NCI-H2107 (cell line): ENCODE data around the gene ITGA8.
"Not testable (repeated sequence)": the region's sequence is repeated elsewhere in the genome, so short reads cannot be mapped to it uniquely, and the experiment has no call there.

Experiments
- DNase-seq: peaks from one replicate; lab custom pipeline; 2025; lab: John Stamatoyannopoulos, UW

ITGA8 gene

DNA sequence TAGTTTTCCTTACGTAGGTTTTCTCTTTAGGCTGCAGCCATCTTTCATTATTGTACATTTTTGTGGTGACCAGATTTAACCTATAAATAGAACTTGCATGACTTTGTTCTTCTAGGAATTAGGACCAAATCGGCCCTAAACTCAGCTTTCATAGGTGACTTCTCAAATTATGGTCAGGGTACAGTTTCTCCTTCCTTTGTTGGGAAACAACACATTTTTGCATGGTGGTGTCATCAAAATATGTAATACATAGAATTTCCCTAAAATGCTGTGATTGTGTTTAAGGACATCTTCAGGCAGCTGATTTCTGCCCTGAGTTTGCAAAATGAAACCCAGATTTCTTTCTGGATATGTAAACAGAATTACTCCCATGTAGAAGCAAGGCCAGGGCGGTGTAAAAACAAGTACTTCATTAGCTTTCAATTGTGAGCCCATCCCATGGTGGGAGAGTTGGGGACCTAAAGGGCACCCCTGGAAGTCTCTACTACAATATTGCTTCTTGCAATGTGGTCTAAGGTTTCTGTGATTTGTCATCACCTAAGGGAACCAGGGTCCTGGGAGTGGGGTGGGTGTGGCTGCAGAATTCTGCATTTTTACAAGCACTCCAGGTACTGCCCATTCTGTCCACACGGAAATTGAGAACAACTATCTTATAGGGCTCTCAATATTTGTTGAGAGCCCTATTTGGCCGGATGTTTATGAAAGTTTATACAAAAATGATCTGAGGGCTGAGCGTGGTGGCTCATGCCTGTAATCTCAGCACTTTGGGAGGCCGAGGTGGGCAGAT lies 227.7 kb downstream of the ITGA8 start:
- DNase-seq = no peak

DNA sequence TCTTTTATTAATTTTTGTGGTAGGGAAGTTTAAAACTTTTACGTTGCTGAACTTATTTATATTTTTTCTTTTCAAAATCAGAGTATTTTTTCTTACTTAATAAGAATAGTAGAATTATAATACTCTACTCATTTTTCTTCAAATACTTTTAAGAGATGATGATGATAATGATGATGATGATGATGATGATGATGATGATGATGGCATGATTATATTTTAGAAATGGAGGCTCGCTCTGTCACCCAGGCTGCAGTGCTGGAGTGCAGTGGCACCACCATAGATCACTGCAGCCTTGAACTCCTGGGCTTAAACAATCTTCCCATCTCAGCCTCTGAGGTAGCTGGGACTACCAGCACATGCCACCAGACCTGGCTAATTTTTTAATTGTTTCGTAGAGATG lies 230.3 kb downstream of the ITGA8 start:
- no peak for DNase-seq

DNA sequence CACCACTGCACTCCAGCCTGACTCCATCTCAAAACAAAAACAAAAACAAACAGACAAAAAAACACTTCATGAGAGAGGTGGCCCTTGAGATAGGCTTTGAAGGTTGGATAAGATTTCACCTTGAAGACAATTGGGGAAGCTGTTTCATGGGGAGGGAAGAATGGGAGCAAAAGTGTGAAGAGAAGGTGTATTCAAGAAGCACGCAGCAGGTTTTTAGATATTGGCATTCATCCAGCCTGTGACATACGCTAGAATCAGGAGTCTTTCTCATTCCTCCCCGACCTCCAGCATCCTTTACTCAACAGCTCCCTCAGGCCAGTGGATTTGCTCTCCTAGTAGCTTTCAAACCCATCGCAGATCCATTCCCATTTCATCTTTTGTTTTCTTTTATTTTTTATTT lies 232.3 kb downstream of the ITGA8 start:
- DNase-seq = no peak

DNA sequence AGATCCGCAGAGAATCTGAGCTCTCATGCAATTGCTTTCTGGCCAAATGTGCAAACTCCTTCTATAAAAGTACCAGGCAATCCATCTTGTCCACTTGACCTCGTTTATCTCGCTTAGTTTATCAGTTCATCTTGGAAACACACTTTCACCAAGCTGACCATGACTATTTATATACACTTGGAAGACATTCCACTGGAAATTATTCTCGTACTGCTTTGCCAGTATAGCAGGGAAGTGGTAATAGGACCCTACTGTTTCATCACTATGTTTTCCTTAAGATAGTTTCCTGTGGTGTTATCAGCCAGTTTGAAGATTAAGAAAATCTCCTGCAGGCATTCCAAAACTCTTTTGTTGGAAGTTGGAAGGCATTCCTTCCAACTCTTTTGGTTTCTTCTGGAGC lies 233.3 kb downstream of the ITGA8 start:
- no peak for DNase-seq

DNA sequence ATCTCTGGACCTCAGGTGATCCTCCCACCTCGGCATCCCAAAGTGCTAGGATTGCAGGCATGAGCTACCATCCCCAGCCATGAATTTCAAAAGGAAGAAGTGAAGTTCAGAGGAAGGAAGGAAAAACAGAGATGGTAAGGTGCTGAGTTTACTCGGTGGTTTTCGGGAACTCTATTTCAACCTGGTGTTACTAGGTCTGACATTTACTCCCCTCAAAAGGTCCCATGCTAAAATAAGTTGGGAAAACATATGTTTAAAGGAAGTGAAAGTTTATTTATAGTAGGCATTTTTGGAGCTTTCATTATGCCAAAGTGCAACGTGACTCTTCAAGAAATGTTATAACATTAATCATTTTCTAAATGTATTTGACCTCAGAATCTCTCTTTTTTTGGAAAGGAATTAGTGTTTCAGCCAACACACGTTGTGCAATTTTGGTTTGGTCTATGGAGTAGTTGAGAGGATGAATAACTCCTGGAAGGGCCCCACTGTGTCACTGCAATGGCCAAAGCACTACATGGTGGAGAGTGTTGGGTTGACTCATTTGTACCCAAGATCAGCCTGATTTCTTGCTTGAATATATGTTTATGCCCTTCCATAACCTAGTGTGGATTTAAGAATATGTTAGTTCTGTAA lies 233.9 kb downstream of the ITGA8 start:
- DNase-seq = no peak

DNA sequence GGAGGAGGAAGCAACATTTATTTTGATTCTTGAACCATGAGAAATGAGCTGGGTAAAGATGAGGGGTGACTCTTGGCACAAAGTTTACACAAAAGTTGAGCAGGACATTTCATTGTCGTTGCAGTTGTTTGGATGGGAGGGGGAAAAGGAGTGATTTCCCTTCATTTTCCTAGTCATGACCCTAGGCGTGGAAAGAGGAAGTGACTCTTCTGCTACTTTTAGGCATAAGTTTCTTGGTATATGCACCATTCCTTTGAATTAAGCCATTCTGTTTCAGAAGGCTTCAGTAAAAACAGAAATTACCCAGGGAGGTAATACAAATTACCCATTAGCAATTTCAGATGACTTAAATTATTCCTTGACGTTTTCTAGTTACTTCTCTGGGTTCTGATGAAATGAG lies 234.7 kb downstream of the ITGA8 start:
- no peak for DNase-seq

DNA sequence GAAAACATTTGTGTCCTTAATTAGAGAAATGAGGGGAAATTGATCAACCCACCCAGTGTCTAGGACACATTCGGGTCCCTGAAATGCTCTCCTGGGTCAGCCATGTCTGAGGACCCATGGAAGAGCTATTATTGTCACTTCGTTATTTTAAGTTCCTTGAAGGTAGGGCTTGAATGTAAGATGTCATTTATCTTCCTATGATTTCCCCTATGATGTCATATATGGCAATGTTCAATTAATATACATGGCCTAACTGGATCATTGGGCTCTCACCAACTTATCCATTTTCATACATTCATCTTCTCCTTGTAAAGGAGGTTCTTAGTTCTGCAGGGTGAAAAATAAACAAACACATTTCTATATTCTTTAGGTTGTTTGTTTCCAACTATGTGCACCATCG lies 235.6 kb downstream of the ITGA8 start:
- DNase-seq = no peak

DNA sequence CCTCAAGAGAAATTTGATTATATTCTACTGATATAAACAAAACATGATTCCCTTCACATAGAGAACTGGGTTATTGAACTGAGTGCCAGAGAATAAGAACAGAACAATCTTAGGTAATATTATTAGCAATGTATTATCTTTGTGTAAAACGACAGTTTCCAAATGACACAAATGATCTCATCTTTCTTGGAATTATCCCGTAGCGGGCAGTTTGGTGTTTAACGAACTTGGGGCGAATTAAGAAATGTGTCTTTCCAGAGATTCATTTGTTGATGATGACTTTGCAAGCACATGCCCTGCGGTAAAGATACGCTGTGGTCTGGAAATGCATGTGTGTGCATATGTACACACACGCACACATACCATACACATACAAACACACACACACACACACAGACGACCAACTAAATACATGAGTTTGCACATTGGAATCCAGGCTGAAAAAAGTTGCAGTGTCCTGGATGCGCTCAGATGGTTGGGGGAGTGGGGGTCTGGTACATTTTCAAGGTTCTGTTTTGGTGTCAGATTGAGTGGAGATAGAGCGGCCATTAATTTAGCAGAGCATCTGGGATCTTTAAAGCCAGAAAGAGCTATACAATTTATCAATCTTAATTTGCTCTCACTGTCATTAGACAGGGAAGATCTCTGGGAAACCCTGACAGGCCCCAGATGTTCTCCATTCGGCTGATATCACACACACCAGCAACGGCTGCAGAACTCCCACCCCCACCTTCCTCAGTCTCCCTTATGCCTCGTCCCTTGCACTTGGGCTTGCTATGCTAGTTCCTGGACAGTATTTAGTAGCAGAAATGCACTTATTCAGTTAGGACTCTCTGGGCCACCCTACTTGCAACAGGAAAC lies 236.3 kb downstream of the ITGA8 start:
- DNase-seq = no peak

DNA sequence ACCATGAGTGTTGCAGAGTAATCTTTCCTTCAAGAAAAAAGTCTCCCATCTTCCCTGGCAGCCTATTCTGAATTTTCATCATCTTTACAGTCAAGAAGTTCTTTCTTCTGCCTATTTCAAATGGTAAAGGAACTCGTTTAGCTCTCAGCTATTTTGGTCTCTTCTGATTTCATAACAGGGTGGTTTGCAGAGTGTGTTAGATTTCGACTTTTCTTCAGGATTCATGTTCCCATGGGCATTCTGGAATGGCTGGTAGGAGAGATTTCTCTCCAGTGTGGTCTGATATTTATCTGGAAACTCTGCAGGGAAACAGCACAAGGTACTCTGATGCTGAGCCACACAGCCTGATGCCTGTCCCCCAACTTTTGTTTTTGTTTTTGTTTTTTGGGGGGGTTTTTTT lies 237.6 kb downstream of the ITGA8 start:
- no peak for DNase-seq

DNA sequence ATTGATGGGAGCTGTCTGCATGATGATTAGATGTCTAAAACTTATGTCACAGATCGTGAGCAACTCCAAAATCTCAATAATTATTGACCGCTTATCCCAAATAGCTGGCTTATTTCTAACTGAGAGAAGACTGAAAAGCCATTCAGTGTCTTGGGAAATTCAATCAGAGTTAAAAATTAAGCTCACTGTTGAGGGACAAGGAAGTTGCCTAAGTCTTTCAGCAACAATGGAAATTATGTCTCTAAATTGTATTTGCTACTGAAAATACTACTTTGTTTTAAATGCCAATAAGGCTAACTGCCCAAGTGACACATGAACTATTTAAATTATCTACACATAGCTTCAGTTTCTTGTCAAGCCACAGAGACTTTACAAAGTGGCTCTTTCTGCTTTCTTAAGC lies 240.8 kb downstream of the ITGA8 start:
- no peak for DNase-seq

DNA sequence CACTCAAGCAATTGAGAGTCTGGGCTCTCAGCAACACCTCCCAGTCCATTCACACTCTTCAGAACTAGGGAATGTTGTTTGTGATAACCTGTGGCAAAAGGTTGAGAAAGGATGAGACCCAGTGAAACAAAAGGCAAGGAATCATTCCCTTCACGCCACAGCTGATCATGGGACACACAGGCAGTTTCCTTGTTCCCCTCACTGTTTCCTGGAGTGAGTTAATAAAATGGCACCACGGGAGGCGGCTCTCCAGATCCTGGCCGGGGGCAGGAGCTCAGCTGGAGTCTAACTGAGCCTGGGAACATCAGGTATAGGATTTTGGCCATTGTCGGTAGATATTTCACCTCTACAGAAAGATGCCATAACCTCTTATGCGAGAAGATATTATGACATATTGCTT lies 241.3 kb downstream of the ITGA8 start:
- no peak for DNase-seq

DNA sequence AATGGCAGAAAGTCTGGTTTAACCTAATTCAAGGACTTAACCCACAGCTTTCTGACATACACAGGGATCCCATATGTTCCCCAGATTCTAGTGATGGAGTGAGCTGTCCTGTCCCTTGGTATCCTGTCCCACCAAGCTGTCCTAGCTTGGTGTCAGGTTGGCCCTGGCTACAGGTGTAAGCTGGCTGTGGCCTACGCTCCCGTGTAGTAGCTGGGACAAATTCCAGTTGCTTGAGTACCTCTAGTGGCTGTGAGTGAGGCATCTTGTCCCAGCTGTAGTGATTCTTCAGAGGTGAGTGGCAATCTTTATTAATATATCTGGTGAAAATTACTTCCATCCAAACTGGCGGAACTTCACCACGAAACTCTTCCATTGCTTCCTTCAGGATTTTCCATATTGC lies 243.4 kb downstream of the ITGA8 start:
- DNase-seq = no peak

DNA sequence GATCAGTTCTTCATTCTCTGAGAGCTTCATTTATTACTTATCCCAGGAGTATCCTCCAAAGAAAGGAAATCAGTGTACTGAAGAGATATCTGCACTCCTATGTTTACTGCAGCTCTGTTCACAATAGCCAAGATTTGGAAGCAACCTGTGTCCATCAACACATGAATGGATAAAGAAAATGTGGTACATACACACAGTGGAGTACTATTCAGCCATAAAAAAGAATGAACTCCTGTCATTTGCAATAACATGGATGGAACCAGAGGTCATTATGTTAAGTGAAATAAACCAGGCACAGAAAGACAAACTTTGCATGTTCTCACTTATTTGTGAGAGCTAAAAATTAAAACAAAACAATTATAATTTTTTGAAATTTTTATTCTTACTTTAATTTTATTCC lies 244.3 kb downstream of the ITGA8 start:
- DNase-seq = not testable (repeated sequence)

DNA sequence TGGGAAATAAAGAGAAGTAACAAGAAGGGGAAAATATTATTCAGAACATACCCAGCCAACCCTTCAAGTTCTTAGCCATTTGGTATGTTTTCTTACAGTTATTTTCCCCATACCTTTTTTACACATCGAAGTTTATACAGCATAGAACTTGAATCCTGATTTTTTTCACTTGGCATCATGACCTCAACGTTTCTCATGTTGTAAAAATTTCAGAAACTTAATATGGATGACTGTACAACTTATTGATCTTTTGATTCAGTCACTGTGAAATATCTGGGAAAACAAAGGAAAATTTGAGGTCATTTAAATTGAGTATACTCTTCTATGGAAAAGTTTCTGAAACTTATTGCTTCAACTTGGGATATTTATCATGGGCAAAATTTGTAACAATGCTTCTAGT lies 245.1 kb downstream of the ITGA8 start:
- no peak for DNase-seq

DNA sequence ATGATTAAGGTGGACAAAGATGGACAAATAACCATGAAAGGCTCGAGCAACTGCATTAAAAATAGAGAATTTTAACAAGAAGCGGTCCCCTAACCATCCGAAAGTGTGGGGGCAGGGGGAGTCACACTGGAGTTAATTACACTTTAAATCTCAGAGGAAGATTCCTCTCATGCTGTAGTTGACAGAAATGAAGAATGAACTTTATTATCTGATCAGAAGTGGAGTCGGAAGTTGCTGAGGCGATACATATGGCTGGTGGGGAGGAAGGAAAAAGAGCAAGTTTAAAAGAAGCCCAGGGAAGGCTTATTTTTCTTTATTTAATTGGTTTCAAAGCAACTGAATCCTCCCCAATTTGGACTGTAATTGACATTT lies 246.3 kb downstream of the ITGA8 start:
- no peak for DNase-seq

DNA sequence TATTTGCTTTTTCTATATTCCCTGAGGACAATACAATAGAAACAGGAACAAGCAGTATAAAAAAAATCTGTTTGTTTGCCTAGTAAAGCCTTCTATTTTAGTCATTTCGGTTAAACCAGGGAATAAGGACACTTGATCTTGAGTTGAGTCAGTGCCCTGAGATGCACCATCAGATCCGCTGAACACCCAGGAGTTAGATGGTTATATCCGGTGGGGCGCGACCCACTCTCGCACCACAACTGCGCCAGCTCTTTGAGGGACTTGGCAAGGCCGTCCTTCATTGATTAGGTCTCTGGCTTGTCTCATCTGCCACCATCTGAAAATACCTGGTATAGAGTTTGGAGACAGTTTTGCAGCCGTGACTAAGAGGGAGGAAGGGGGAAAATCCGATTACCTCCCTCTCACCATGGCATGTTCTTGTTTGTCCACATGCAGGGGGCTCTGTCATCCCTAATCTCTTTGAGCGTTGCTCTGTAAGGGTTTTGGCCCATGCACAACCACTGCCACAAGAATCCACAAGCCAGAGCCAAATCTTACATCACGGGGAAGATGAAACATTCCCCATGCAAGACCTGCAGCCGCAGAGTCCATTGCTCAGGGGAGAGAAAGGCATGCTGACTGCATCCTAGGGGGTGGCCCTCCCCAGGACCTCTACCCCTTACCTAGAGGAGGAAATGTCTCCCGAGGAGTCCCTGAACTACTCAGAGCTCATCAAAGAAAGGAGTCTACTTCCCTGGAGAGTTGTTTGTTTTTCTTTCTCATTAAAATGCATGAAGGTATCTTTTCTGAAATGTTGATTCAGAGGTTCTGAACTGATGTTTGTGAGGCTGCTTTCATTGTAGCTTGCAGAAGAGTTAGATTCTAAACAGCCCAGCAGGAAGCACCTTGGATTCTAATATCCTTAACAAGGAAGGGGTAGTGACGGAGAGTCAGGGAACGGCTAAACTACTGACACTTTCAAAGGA lies 247.0 kb downstream of the ITGA8 start:
- DNase-seq = no peak

DNA sequence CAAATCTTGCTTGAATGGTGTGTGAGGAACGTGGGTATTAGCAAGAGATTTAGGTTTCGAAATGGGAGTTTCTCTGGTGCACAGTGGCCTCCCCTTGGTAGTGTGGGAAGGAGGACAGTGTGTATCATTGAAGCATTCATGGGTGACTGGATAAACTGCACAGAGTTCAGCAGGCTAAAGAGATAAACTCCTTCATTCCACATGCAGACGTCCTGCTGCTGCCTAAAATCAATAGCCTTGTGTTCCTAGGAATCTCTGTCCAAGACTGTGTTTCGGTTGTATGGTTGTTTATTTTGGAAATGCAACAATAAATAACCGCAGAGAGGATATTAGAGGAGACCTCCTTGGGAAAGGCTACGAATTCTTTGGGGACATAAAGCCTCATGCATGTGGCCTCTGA lies 247.7 kb downstream of the ITGA8 start:
- DNase-seq = no peak

DNA sequence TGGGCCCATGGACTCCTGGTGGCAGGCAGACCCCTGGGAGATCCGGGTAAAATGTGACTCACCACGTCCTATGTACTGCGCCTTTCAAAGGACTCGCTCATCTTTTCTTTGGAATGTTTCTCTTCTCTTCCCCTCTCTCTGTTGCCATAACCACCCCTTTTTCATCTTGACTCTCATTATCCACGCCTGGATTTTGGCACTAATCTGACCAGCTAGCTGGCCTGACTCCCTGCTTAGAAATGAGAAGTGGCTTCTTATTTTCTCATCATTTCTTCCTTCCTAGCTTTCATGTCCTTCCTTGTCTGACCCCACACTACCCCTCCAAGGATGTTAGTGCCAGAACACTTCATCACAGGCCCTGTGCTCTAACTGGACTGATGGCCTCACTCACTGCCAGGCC lies 250.6 kb downstream of the ITGA8 start:
- no peak for DNase-seq

DNA sequence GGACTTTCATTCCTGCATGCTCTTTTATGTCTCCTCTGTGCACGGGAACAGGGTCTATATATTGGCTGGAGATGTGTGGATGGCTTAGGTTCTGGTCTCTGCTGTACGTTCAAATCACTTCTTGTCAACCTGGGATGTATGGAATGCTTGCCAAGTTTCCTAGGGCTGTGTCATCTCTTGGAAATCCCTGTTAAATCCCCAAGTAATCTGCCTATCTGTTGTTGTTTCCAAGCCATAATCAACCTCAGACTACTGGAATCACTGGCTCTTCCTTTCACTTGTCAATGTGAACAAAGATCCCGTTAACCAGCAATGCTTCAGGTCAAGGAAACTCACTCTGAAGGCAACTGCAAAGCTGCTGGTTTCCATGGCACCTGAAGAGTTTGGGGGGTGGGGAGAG lies 255.3 kb downstream of the ITGA8 start:
- no peak for DNase-seq
